Natural killer cell (primary cell): ENCODE measurements around the gene PITPNC1. TPM values are rescaled to one million over a fixed set of nuclear protein-coding genes. Genes with fewer than 3 reads are reported as not detected.

Source experiments
- ATAC-seq, 3 donors: fragments of 150-1000 bp in 2 of 3; fragments of 200-7000 bp in 1 of 3; cut with Tn5 transposase; 1 replicate in 1 of 3; 2 replicates in 2 of 3; pipeline ENCODE4 v1.10.0; 2021; ENCODE audit warnings: mild to moderate bottlenecking in 2 of 3, moderate library complexity in 2 of 3
- DNase-seq, 2 donors: peaks; one replicate each; pipeline versions ENCODE4 v3.0.0 to v3.0.0-alpha.2; 2013 to 2021; ENCODE audit warnings: mixed read lengths in 1 of 2
- H3K27ac ChIP-seq: one replicate; pipeline ENCODE4 v1.5.1; 2013; ENCODE audit warnings: mild to moderate bottlenecking, low read length
- H3K27me3 ChIP-seq: one replicate; pipeline ENCODE4 v1.6.1; 2013; ENCODE audit warnings: low read length; ENCODE audit not compliant: control insufficient read depth, insufficient read depth
- H3K36me3 ChIP-seq: one replicate; pipeline ENCODE4 v1.6.1; 2013; ENCODE audit warnings: low read length; ENCODE audit not compliant: control insufficient read depth, insufficient read depth
- H3K4me1 ChIP-seq: one replicate; pipeline ENCODE4 v1.6.1; 2013; ENCODE audit warnings: low read length; ENCODE audit not compliant: control insufficient read depth, insufficient read depth
- H3K4me3 ChIP-seq: one replicate; pipeline ENCODE4 v1.5.1; 2013; ENCODE audit warnings: low read length
- H3K9me3 ChIP-seq: one replicate; pipeline ENCODE4 v1.6.1; 2013; ENCODE audit warnings: low read length; ENCODE audit not compliant: control insufficient read depth, insufficient read depth
- H3K27ac Mint-ChIP-seq, 2 donors: one replicate each; pipeline ENCODE4 v1.8.0; 2022; ENCODE audit warnings: mild to moderate bottlenecking in 2 of 2, mixed read lengths in 2 of 2, moderate library complexity in 1 of 2
- H3K27me3 Mint-ChIP-seq, 2 donors: one replicate each; pipeline ENCODE4 v1.8.0; 2022; ENCODE audit warnings: low read depth in 2 of 2, mixed read lengths in 2 of 2
- H3K36me3 Mint-ChIP-seq: one replicate; pipeline ENCODE4 v1.8.0; 2022; ENCODE audit warnings: mixed read lengths
- H3K4me1 Mint-ChIP-seq, 2 donors: one replicate each; pipeline ENCODE4 v1.8.0; 2022; ENCODE audit warnings: mixed read lengths in 2 of 2
- H3K4me3 Mint-ChIP-seq: one replicate; pipeline ENCODE4 v1.8.0; 2022; ENCODE audit warnings: mild to moderate bottlenecking, moderate library complexity, mixed read lengths
- H3K9me3 Mint-ChIP-seq, 2 donors: one replicate each; pipeline ENCODE4 v1.8.0; 2022; ENCODE audit warnings: mixed read lengths in 2 of 2
- CTCF ChIP-seq: fragments of 200-600 bp; IDR thresholded peaks from one replicate; pipeline ENCODE4 v1.8.0; 2022; ENCODE audit warnings: antibody characterized with exemption
- WGBS: methylation state at CpG from one replicate; pipeline ENCODE4 v1.1.7; 2013; ENCODE audit warnings: missing lambda C conversion rate; ENCODE audit not compliant: insufficient coverage; 5-methylcytosine and 5-hydroxymethylcytosine counted together
- intact Hi-C: fragments of 100-400 bp; cut with micrococcal nuclease; formaldehyde crosslinking; loops from one replicate; pipeline ENCODE4 v1.14.2; 2022
- total RNA-seq, 4 donors: library from RNA; stranded (reverse); fragments of 120-200 nt in 1 of 4; gene quantifications; one replicate each; pipeline versions ENCODE4 v1.2.3 to v1.2.4, GENCODE V29; 2013 to 2022

PITPNC1 gene
- total RNA-seq, 3 donors from 2014 or later (not counting 1 experiment from before 2014, with no cell fraction given): 150 to 185 (median 169) TPM

DNA sequence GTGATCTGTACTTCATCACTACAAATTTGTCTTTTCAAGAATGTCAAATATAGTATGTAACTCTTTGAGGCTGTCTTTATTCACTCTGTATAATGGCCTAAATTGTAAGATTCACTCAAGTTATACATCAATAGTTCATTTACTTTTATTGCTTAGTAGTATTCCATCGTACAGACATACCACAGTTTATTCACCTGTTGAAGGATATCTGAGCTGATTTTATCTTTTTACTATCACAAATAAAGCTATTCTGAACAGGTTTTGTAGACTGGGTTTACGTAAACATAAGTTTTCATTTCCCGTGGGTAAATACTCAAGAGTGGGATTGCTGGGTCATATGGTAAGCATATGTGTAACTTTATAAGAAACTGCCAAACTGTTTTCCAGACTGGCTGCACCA, 29.3 kb upstream of the PITPNC1 start:
- peaks cover 79% of the 10 kb centered on the region for H3K36me3 ChIP-seq
- Mint-ChIP-seq H3K4me3 (no peak overlapping the region), H3K9me3 (no peaks in the 10 kb centered on the region), H3K27ac (no peak overlapping the region), H3K27me3 (no peaks in the 10 kb centered on the region), H3K36me3 (peaks cover 34% of the 10 kb centered on the region), H3K4me1 (peaks cover 0 to 5% of the 10 kb centered on the region in 2 donors)
- H3K4me1 ChIP-seq: no peaks in the 10 kb centered on the region
- no peaks in the 10 kb centered on the region for H3K27me3 ChIP-seq
- no peak for TF ChIP-seq CTCF
- WGBS: 100% methylated on average over 2 of the region's 3 CpGs
- intact Hi-C loops: no loop called here
- H3K4me3 ChIP-seq: no peak overlapping the region
- ATAC-seq: no peak
- H3K9me3 ChIP-seq: no peaks in the 10 kb centered on the region
- DNase-seq: no peak
- H3K27ac ChIP-seq: no peak overlapping the region

DNA sequence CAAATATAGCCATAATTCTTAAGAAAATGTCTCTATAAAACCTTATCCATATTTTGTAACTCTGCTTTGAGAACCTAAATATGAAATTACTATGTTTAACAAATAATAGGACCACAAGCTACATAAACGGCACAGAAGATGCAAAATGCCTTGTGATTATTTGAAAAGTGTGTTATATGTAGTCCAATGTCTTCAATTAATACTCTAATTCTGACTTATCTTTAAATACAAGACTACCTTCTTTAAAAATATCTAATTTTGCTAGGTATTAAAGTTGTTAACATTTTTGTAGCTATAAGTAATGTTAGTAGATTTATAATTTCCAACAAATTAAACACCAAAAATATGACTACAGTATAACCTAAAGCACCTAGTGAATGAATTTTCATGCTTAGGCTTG, 27.7 kb upstream of the PITPNC1 start:
- intact Hi-C loops: no loop called here
- H3K27me3 ChIP-seq: no peaks in the 10 kb centered on the region
- H3K27me3 Mint-ChIP-seq: no peaks in the 10 kb centered on the region

DNA sequence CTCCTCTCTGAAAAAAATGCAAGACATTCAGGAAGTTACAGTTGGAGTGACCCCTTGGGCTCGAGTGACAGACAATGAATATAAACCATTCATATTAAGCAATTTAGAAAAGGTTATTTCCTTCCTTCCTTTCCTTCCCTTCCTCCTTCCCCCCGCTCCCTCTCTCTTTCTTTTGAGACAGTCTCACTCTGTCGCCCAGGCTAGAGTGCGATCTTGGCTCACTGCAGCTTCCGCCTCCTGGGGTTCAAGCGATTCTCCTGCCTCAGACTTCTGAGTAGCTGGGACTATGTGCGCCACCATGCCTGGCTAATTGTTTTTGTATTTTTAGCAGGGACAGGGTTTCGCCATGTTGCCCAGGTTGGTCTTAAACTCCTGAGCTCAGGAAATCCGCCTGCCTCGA, 23.9 kb upstream of the PITPNC1 start:
- H3K4me3 ChIP-seq: no peak overlapping the region
- no peak for TF ChIP-seq CTCF
- no peak overlapping the region for H3K27ac ChIP-seq
- H3K9me3 ChIP-seq: no peaks in the 10 kb centered on the region
- no peak for DNase-seq
- Mint-ChIP-seq H3K4me3 (no peak overlapping the region), H3K27ac (no peak overlapping the region), H3K27me3 (no peaks in the 10 kb centered on the region), H3K9me3 (no peaks in the 10 kb centered on the region), H3K4me1 (peaks cover 0 to 5% of the 10 kb centered on the region in 2 donors), H3K36me3 (peaks cover 20% of the 10 kb centered on the region)
- ATAC-seq: no peak
- H3K36me3 ChIP-seq: peaks cover 69% of the 10 kb centered on the region
- no peaks in the 10 kb centered on the region for H3K4me1 ChIP-seq
- 98% methylated on average over 9 of the region's 10 CpGs for WGBS
- intact Hi-C loops: no loop called here
- H3K27me3 ChIP-seq: no peaks in the 10 kb centered on the region

More for the DNA sequence above, 27.7 kb upstream of the PITPNC1 start:
- no peak overlapping the region for H3K27ac ChIP-seq
- no peak for TF ChIP-seq CTCF
- WGBS: no CpG with 5 or more reads among the region's 1 CpG
- Mint-ChIP-seq H3K36me3 (peaks cover 31% of the 10 kb centered on the region), H3K9me3 (no peaks in the 10 kb centered on the region), H3K27ac (peak overlapping the region in 1 of 2 donors; percentile 43), H3K4me1 (peaks cover 0 to 5% of the 10 kb centered on the region in 2 donors), H3K4me3 (no peak overlapping the region)
- DNase-seq: no peak
- H3K9me3 ChIP-seq: no peaks in the 10 kb centered on the region
- ATAC-seq: no peak
- H3K36me3 ChIP-seq: peaks cover 78% of the 10 kb centered on the region
- no peaks in the 10 kb centered on the region for H3K4me1 ChIP-seq
- H3K4me3 ChIP-seq: no peak overlapping the region

DNA sequence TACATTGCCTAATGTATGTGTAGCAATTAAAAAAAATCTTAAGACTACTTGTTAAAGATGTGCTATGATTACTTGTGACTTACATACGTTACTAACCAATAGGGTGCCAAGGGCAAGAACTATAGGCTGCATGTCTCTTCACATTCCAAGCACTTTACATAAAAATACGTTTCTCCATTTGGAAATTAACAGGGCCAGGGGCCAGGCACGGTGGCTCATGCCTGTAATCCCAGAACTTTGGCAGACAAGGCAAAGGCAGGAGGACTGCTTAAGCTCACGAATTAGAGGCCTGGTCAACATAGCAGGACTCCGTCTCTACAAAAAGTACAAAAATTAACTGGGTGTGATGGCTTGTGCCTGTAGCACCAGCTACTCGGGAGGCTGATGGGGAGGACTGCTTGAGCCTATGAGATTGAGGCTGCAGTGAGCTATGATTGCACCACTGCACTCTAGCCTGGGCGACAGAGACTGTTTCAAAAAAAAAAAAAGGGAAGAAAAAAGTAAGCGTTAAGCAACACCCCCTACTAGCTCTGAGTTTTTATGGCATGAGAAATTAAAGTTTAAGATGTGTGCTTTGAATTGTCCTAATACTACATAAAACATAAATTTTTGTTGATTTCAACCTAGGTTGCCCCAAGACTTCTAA, 23.0 kb upstream of the PITPNC1 start:
- ATAC-seq (no peak), DNase-seq (no peak)
- Histone ChIP-seq H3K27me3 (no peaks in the 10 kb centered on the region), H3K4me3 (no peak overlapping the region), H3K27ac (no peak overlapping the region), H3K9me3 (no peaks in the 10 kb centered on the region), H3K36me3 (peaks cover 60% of the 10 kb centered on the region), H3K4me1 (peaks cover 3% of the 10 kb centered on the region)
- H3K4me1 Mint-ChIP-seq: peaks cover 6 to 11% of the 10 kb centered on the region in 2 donors
- H3K36me3 Mint-ChIP-seq: peaks cover 20% of the 10 kb centered on the region
- no peak overlapping the region for H3K4me3 Mint-ChIP-seq
- WGBS: 97% methylated on average over 6 of the region's 8 CpGs
- H3K27me3 Mint-ChIP-seq: no peaks in the 10 kb centered on the region
- H3K27ac Mint-ChIP-seq: peak overlapping the region in 1 of 2 donors; percentile 53
- intact Hi-C loops: no loop called here
- TF ChIP-seq CTCF: no peak
- no peaks in the 10 kb centered on the region for H3K9me3 Mint-ChIP-seq
